ENCODE measurements around the gene EDDM13. TPM values are rescaled to one million over a fixed set of nuclear protein-coding genes. Genes with fewer than 3 reads are reported as not detected.
"Not testable (repeated sequence)": the region's sequence is repeated elsewhere in the genome, so short reads cannot be mapped to it uniquely, and the experiment has no call there.

Gene EDDM13
- total and polyA plus RNA-seq, 4 donors = 1.2 to 3.9 TPM; not detected in 2

DNA sequence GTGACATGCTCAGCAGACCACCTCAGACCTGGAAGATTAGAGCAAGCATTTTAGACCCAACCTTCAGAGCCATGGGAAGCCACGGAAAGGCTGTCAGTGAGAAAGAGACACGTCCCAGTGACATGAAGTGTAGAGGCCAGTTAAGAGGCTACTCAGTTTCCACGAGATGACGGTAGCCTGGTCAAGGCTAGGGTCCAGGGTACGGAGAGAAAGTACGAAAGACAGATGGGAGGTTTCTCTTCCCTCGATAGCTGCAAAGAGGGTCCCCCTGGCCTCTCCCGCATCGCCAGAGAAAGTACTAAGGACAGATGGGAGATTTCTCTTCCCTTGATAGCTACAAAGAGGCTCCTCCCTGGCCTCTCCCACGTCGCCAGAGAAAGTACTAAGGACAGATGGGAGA, 33.5 kb downstream of the EDDM13 start:
- H3K4me1 ChIP-seq (ENCODE audit: control insufficient read depth, insufficient read depth, low read length) = peaks cover 2% of the 10 kb centered on the region
- H3K9me3 ChIP-seq (ENCODE audit: control insufficient read depth, insufficient read depth, low read length) = no peaks in the 10 kb centered on the region
- no peak overlapping the region for H3K27ac ChIP-seq (ENCODE audit: low read depth, low read length)
- H3K36me3 ChIP-seq (ENCODE audit: control insufficient read depth, insufficient read depth, low read length) = peaks cover 38% of the 10 kb centered on the region
- no peak overlapping the region for H3K4me3 ChIP-seq (ENCODE audit: low read depth, low read length)
- WGBS (ENCODE audit: insufficient coverage) = 88% methylated on average over 5 of the region's 11 CpGs
- DNase-seq (ENCODE audit: low read depth in 4 of 6, low spot score in 6 of 6) = no peak
- no peaks in the 10 kb centered on the region for H3K27me3 ChIP-seq (ENCODE audit: control insufficient read depth, insufficient read depth, low read length)

- not testable (repeated sequence) for H3K4me1 ChIP-seq (ENCODE audit: control insufficient read depth, insufficient read depth, low read length); H3K27me3 ChIP-seq (ENCODE audit: control insufficient read depth, insufficient read depth, low read length); DNase-seq (ENCODE audit: low read depth in 4 of 6, low spot score in 6 of 6); H3K9me3 ChIP-seq (ENCODE audit: control insufficient read depth, insufficient read depth, low read length); H3K4me3 ChIP-seq (ENCODE audit: low read depth, low read length); H3K27ac ChIP-seq (ENCODE audit: low read depth, low read length)
- H3K36me3 ChIP-seq (ENCODE audit: control insufficient read depth, insufficient read depth, low read length) = peaks cover 35% of the 10 kb centered on the region
- 81% methylated on average over 4 of the region's 6 CpGs for WGBS (ENCODE audit: insufficient coverage)
Observed at GRCh38 chr19:56307062-56307461, 34.5 kb downstream of the EDDM13 start.

GRCh38 chr19:56308792-56309191, 36.2 kb downstream of the EDDM13 start:
- no peak overlapping the region for H3K27ac ChIP-seq (ENCODE audit: low read depth, low read length)
- 91% methylated on average over 4 of the region's 7 CpGs for WGBS (ENCODE audit: insufficient coverage)
- H3K27me3 ChIP-seq (ENCODE audit: control insufficient read depth, insufficient read depth, low read length) = no peaks in the 10 kb centered on the region
- DNase-seq (ENCODE audit: low read depth in 4 of 6, low spot score in 6 of 6) = no peak
- H3K36me3 ChIP-seq (ENCODE audit: control insufficient read depth, insufficient read depth, low read length) = peaks cover 22% of the 10 kb centered on the region
- no peaks in the 10 kb centered on the region for H3K9me3 ChIP-seq (ENCODE audit: control insufficient read depth, insufficient read depth, low read length)
- peaks cover 3% of the 10 kb centered on the region for H3K4me1 ChIP-seq (ENCODE audit: control insufficient read depth, insufficient read depth, low read length)
- H3K4me3 ChIP-seq (ENCODE audit: low read depth, low read length) = no peak overlapping the region

- no peak overlapping the region for H3K4me3 ChIP-seq (ENCODE audit: low read depth, low read length)
- no peak overlapping the region for H3K27ac ChIP-seq (ENCODE audit: low read depth, low read length)
- H3K27me3 ChIP-seq (ENCODE audit: control insufficient read depth, insufficient read depth, low read length) = no peaks in the 10 kb centered on the region
- peaks cover 14% of the 10 kb centered on the region for H3K36me3 ChIP-seq (ENCODE audit: control insufficient read depth, insufficient read depth, low read length)
- H3K9me3 ChIP-seq (ENCODE audit: control insufficient read depth, insufficient read depth, low read length) = no peaks in the 10 kb centered on the region
- peaks cover 6% of the 10 kb centered on the region for H3K4me1 ChIP-seq (ENCODE audit: control insufficient read depth, insufficient read depth, low read length)
- 62% methylated on average over 9 of the region's 11 CpGs for WGBS (ENCODE audit: insufficient coverage)
- peak in 1 of 6 donors; percentile 6 for DNase-seq (ENCODE audit: low read depth in 4 of 6, low spot score in 6 of 6)
Observed at GRCh38 chr19:56309511-56310185, 37.1 kb downstream of the EDDM13 start.

DNA sequence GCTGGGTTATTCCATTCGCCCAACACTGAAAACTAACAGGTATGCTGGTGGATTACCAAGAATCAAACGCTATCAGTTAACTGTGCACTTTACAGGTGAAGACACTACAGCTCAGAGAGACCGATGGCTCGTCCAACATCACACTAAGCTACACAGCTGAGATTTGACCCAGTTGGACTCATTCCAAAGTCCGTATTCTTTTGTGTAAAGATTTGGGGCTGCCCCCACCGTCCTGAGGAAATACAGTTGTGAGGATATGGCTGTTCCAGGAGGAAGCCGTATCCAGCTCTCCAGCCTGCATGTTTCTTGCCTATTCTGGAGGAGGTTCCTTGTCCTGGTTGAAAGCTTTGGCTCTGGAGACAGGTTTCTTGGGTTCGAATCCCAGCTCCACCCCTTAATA, 37.9 kb downstream of the EDDM13 start:
- Histone ChIP-seq H3K4me3 (ENCODE audit: low read depth, low read length) (no peak overlapping the region), H3K27ac (ENCODE audit: low read depth, low read length) (no peak overlapping the region), H3K36me3 (ENCODE audit: control insufficient read depth, insufficient read depth, low read length) (peaks cover 13% of the 10 kb centered on the region), H3K9me3 (ENCODE audit: control insufficient read depth, insufficient read depth, low read length) (no peaks in the 10 kb centered on the region), H3K4me1 (ENCODE audit: control insufficient read depth, insufficient read depth, low read length) (peaks cover 9% of the 10 kb centered on the region), H3K27me3 (ENCODE audit: control insufficient read depth, insufficient read depth, low read length) (no peaks in the 10 kb centered on the region)
- WGBS (ENCODE audit: insufficient coverage) = 67% methylated on average over 2 of the region's 8 CpGs
- DNase-seq (ENCODE audit: low read depth in 4 of 6, low spot score in 6 of 6) = no peak

GRCh38 chr19:56312342-56312741, 39.8 kb downstream of the EDDM13 start:
- no peak for DNase-seq (ENCODE audit: low read depth in 4 of 6, low spot score in 6 of 6)
- WGBS (ENCODE audit: insufficient coverage) = 67% methylated on average over 1 of the region's 4 CpGs
- no peak overlapping the region for H3K4me3 ChIP-seq (ENCODE audit: low read depth, low read length)
- no peaks in the 10 kb centered on the region for H3K27me3 ChIP-seq (ENCODE audit: control insufficient read depth, insufficient read depth, low read length)
- H3K27ac ChIP-seq (ENCODE audit: low read depth, low read length) = no peak overlapping the region
- H3K9me3 ChIP-seq (ENCODE audit: control insufficient read depth, insufficient read depth, low read length) = no peaks in the 10 kb centered on the region
- H3K36me3 ChIP-seq (ENCODE audit: control insufficient read depth, insufficient read depth, low read length) = peaks cover 10% of the 10 kb centered on the region
- H3K4me1 ChIP-seq (ENCODE audit: control insufficient read depth, insufficient read depth, low read length) = peaks cover 15% of the 10 kb centered on the region

DNA sequence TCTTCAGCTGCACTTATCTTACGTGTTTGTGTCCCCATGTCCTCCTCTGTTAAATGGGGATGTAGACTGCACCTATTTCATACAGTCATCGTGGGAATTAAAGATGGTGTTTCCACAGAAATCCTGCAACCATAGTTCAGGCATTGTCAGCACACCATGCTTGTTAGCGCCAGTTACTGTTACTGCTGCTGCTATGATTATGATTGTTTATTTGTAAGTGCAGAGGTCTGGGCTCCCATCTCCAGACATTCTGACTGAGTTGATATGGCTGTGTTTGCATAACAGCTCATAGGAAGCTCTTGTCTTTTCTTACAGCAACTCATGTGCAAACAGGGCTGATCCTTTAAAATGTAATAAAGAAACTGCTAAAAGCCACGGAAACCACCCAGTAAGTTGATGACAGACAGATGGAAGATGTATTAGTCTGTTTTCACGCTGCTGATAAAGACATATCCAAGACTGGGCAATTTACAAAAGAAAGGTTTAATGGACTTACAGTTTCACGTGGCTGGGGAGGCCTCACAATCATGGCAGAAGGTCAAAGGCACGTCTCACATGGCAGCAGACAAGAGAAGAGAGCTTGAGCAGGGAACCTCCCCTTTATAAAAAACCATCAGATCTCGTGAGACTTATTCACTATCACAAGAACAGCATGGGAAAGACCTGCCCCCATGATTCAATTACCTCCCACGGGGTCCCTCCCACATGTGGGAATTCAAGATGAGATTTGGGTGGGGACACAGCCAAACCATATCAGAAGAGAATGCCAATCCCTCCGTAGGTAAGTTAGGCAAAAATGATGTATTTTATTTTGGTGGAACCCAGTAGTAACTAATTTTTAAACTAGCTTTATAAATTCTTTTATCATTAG, 40.5 kb downstream of the EDDM13 start:
- no peaks in the 10 kb centered on the region for H3K27me3 ChIP-seq (ENCODE audit: control insufficient read depth, insufficient read depth, low read length)
- no peak overlapping the region for H3K4me3 ChIP-seq (ENCODE audit: low read depth, low read length)
- H3K4me1 ChIP-seq (ENCODE audit: control insufficient read depth, insufficient read depth, low read length) = peaks cover 15% of the 10 kb centered on the region
- no peak overlapping the region for H3K27ac ChIP-seq (ENCODE audit: low read depth, low read length)
- 53% methylated on average over 5 of the region's 10 CpGs for WGBS (ENCODE audit: insufficient coverage)
- DNase-seq (ENCODE audit: low read depth in 4 of 6, low spot score in 6 of 6) = no peak
- H3K36me3 ChIP-seq (ENCODE audit: control insufficient read depth, insufficient read depth, low read length) = peaks cover 8% of the 10 kb centered on the region
- H3K9me3 ChIP-seq (ENCODE audit: control insufficient read depth, insufficient read depth, low read length) = no peaks in the 10 kb centered on the region

DNA sequence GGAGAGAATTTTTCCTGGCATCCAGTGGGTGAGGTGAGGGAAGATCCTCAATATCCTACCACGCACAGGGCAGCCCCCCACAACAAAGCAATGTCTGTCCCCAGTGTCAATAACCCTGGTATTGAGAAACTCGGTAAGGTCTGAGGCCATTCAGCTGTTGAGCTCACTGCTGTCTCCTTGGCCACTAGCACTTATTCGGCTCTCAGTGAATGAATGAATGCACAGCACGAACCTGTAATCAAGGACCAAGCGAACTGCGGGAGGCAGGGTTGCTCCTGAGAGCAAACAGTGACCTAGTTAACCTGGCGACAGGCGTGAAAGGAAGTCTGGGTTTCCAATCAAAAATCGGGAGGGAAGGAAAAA, 41.5 kb downstream of the EDDM13 start:
- H3K27ac ChIP-seq (ENCODE audit: low read depth, low read length) = peak overlapping the region; percentile 97
- peaks cover 15% of the 10 kb centered on the region for H3K4me1 ChIP-seq (ENCODE audit: control insufficient read depth, insufficient read depth, low read length)
- DNase-seq (ENCODE audit: low read depth in 4 of 6, low spot score in 6 of 6) = peak in 2 of 6 donors; percentile 8 to 28
- H3K9me3 ChIP-seq (ENCODE audit: control insufficient read depth, insufficient read depth, low read length) = no peaks in the 10 kb centered on the region
- no peaks in the 10 kb centered on the region for H3K27me3 ChIP-seq (ENCODE audit: control insufficient read depth, insufficient read depth, low read length)
- 0% methylated on average over 8 of the region's 9 CpGs for WGBS (ENCODE audit: insufficient coverage)
- peak overlapping the region; percentile 78 for H3K4me3 ChIP-seq (ENCODE audit: low read depth, low read length)
- peaks cover 8% of the 10 kb centered on the region for H3K36me3 ChIP-seq (ENCODE audit: control insufficient read depth, insufficient read depth, low read length)

- under 1% methylated on average over 41 of the region's 47 CpGs for WGBS (ENCODE audit: insufficient coverage)
- Histone ChIP-seq H3K27ac (ENCODE audit: low read depth, low read length) (peak within 1 kb of the TSS; percentile 97), H3K27me3 (ENCODE audit: control insufficient read depth, insufficient read depth, low read length) (no peaks in the 10 kb centered on the region)
Observed at GRCh38 chr19:56314381-56315076, 42.0 kb downstream of the EDDM13 start, which contains the start of gene ZSCAN5A. ZSCAN5A (minus strand) TSS chr19:56314839; CDS start chr19:56225046, 89,793 bp downstream.

More at GRCh38 chr19:56314381-56315076, 42.0 kb downstream of the EDDM13 start, which contains the start of gene ZSCAN5A:
- Histone ChIP-seq H3K4me3 (ENCODE audit: low read depth, low read length) (peak within 1 kb of the TSS; percentile 78), H3K4me1 (ENCODE audit: control insufficient read depth, insufficient read depth, low read length) (peaks cover 14% of the 10 kb centered on the region), H3K9me3 (ENCODE audit: control insufficient read depth, insufficient read depth, low read length) (no peaks in the 10 kb centered on the region), H3K36me3 (ENCODE audit: control insufficient read depth, insufficient read depth, low read length) (peaks cover 6% of the 10 kb centered on the region)
- peak; percentile 97 to 100 (median 98) for DNase-seq (ENCODE audit: low read depth in 4 of 6, low spot score in 6 of 6)
